Upper lobe of right lung (tissue), 1 donor: ENCODE measurements around the gene UFSP2. TPM values are rescaled to one million over a fixed set of nuclear protein-coding genes. Genes with fewer than 3 reads are reported as not detected.

Experiments
- ATAC-seq: fragments of 200-7000 bp; cut with Tn5 transposase; one replicate; pipeline ENCODE4 v1.9.1; 2020; ENCODE audit warnings: mild to moderate bottlenecking, moderate library complexity
- DNase-seq: peaks from one replicate; pipeline ENCODE4 v3.0.0-alpha.2; 2020
- H3K27ac ChIP-seq: fragments of 200-600 bp; one replicate; pipeline ENCODE4 v1.8.0; 2022
- H3K27me3 ChIP-seq: fragments of 200-600 bp; one replicate; pipeline ENCODE4 v1.8.0; 2022; ENCODE audit warnings: mild to moderate bottlenecking
- H3K36me3 ChIP-seq: fragments of 200-600 bp; one replicate; pipeline ENCODE4 v1.8.0; 2022
- H3K4me1 ChIP-seq: fragments of 200-600 bp; one replicate; pipeline ENCODE4 v1.8.0; 2022
- H3K4me3 ChIP-seq: fragments of 200-600 bp; one replicate; pipeline ENCODE4 v1.8.0; 2022; ENCODE audit warnings: mild to moderate bottlenecking
- H3K9me3 ChIP-seq: fragments of 200-600 bp; one replicate; pipeline ENCODE4 v1.8.0; 2022
- intact Hi-C: fragments of 100-400 bp; cut with DNase I; formaldehyde crosslinking; loops from one replicate; pipeline ENCODE4 v1.11.0; 2022
- long read RNA-seq: library from polyadenylated mRNA; unstranded; transcript quantifications from one replicate; pipeline ENCODE4 v2.0.0, GENCODE V29; 2021
- total RNA-seq: library from RNA; stranded (reverse); fragmentation: NEBNext Ultra II Directional; extraction: Animal tissue kit (Norgen Biotek cat#: 25700); gene quantifications from one replicate; pipeline ENCODE4 v1.2.1, GENCODE V29; 2021
- TF ChIP-seq, protein P1 (sequence below): fragments of 200-600 bp; IDR thresholded peaks from one replicate; pipeline ENCODE4 v1.8.0; 2022; ENCODE audit warnings: antibody characterized with exemption
- donor health status: DM: no; HTN: yes; CAD: no; lungs with severe emphysema.

UFSP2 gene, protein sequence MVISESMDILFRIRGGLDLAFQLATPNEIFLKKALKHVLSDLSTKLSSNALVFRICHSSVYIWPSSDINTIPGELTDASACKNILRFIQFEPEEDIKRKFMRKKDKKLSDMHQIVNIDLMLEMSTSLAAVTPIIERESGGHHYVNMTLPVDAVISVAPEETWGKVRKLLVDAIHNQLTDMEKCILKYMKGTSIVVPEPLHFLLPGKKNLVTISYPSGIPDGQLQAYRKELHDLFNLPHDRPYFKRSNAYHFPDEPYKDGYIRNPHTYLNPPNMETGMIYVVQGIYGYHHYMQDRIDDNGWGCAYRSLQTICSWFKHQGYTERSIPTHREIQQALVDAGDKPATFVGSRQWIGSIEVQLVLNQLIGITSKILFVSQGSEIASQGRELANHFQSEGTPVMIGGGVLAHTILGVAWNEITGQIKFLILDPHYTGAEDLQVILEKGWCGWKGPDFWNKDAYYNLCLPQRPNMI
- total RNA-seq = 36.8 TPM
- long read RNA-seq, transcript UFSP2-201 (12 exons, 1,630 nt) = major isoform, 40 of 51 reads
- long read RNA-seq, partial matches to known transcripts = 2 of 51 reads
- long read RNA-seq, other reads (novel, unspliced or antisense) = 6 of 51 reads

DNA sequence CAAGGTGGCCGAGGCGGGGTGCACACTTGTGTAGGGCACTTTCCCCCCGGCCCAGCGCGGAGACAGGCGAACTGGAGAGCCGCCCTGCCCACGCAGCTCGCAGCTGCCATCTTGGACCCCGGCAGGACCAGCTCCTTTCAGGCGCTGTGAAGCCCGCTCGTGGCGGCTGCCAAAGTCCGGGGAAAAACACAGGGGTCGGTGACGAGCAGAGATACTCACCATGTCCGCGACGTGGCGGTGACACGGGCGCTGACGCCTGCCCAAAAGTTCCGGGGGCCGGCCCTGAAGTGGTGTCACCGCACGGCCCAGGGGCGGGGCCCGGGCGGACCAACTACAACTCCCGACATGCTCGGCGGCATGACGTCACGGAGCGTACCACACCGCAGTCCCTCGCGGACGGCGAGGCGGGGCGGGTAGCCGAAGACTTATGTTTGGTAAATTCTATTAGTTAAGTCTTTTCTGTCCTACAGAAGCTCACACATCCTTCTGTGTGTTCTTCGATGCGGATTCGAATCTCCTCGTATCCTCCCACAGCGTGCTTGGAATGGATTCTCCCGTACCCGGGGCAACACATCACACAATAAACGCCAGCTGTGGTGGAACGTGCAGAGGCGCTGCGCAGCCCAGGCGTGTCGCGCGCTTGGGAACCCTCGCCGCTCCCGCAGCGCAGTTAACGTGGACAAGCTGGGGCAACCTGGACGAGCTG, at the start of gene UFSP2:
Gene UFSP2 (minus strand): TSS at position 318 of the 706 bp plus-strand sequence. CDS start 96 bp downstream, at position 222.
- Histone ChIP-seq H3K27me3 (no peaks in the 10 kb centered on the region), H3K27ac (peak within 1 kb of the TSS; percentile 99), H3K4me3 (peak within 1 kb of the TSS; percentile 79), H3K4me1 (peaks cover 17% of the 10 kb centered on the region), H3K9me3 (no peaks in the 10 kb centered on the region), H3K36me3 (peaks cover 12% of the 10 kb centered on the region)
- TF ChIP-seq, protein P1, sequence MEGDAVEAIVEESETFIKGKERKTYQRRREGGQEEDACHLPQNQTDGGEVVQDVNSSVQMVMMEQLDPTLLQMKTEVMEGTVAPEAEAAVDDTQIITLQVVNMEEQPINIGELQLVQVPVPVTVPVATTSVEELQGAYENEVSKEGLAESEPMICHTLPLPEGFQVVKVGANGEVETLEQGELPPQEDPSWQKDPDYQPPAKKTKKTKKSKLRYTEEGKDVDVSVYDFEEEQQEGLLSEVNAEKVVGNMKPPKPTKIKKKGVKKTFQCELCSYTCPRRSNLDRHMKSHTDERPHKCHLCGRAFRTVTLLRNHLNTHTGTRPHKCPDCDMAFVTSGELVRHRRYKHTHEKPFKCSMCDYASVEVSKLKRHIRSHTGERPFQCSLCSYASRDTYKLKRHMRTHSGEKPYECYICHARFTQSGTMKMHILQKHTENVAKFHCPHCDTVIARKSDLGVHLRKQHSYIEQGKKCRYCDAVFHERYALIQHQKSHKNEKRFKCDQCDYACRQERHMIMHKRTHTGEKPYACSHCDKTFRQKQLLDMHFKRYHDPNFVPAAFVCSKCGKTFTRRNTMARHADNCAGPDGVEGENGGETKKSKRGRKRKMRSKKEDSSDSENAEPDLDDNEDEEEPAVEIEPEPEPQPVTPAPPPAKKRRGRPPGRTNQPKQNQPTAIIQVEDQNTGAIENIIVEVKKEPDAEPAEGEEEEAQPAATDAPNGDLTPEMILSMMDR = no peak
- DNase-seq (peak; percentile 92), ATAC-seq (peak; percentile 96)
- intact Hi-C loops = no loop called here

DNA sequence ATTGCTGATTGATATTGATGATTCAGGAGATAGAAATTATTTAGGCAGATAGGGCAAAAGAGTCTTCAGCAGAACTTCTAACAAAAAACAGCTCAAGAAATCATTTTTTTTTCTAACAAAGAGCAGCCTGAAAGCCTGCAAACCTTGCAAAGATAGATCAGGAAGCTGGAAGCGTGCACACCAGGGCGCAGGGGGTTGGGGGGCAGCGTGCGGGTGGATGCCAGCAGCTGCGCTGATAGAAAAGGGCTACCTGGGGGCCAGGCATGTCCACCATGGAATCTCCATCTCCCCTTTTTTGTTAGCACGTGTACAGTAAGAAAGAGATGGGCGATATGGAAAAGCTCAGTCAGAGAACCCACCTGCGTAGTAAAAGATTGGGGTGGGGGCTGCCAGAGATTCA, 47.5 kb upstream of the UFSP2 start:
- TF ChIP-seq, protein P1 = no peak
- Histone ChIP-seq H3K36me3 (no peaks in the 10 kb centered on the region), H3K4me3 (no peak overlapping the region), H3K27ac (no peak overlapping the region), H3K9me3 (no peaks in the 10 kb centered on the region), H3K27me3 (no peaks in the 10 kb centered on the region), H3K4me1 (peaks cover 9% of the 10 kb centered on the region)
- ATAC-seq (no peak), DNase-seq (no peak)
- intact Hi-C loops = loop anchor here (10.0 kb wide), 1 partner anchor 122 kb away; no protein-coding TSS in a partner anchor

DNA sequence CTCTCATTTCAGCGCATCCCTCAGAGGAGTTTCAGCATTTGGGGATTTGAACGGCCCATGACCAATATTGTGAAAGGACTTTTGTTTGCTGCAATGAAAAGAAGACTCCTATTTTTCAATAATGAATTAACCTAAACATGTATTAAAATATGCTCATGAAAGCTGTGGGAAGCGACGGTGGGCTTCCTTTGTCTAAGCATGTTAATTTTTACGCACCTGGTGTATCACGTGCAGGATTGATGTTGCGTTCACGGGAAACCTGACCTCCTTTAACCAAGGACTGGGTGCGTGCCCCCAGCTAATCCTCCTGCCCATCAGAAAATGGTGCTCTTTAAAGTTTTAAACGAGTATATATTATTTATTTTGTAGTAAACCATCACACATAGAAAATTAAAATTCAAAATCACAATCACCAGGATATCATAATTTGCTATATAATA, 46.4 kb upstream of the UFSP2 start:
- Histone ChIP-seq H3K4me3 (peak overlapping the region; percentile 67), H3K9me3 (no peaks in the 10 kb centered on the region), H3K36me3 (no peaks in the 10 kb centered on the region), H3K4me1 (peaks cover 9% of the 10 kb centered on the region), H3K27me3 (no peaks in the 10 kb centered on the region), H3K27ac (no peak overlapping the region)
- intact Hi-C loops = loop anchor here (10.0 kb wide), 1 partner anchor 123 kb away; no protein-coding TSS in a partner anchor
- DNase-seq (no peak), ATAC-seq (no peak)
- TF ChIP-seq, protein P1 = no peak

DNA sequence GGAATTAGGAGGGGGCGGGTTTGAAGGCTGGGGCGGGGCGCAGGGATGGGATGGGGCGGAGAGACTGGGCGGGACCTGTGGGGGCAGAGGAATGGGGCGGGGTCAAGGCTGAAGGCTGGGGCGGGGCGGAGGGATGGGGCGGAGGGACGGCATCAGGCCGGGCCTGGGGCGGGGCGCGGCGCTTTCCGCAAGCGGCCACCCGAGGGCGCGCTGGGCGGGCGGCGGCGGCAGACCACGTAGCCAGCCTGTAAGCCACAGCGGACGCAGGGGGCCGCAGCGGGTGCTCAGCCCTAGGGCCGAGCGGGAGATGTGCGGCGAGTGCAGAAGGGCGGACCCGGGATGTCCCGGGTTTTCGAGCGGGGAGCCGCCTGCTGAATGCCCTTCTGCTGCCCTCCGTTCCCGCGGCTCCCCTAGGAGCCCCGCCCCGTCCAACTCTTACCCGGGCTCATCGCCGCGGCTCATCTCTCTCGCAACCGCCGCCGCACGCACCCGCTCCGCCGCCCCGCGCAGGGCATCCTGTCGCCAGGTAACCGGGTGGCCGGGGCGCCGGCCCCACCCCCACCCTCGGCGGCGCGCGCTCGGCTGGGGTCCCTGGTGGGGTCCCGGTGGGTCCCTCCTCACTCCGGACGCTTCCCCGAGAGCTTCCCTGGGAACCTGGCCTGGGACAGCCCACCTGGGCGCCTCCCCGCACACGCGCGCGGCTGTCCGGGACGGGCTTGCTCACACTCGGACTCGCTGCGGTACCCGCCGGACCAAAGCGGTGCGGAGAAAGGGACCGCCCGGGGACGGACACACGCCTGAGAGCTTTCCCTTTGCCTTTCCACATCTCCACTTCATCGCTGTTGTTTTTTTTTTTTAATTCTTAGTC, 45.7 kb upstream of the UFSP2 start, which contains the start of gene CCDC110:
Gene CCDC110 (minus strand): TSS at position 499 of the 868 bp plus-strand sequence. CDS start 50 bp downstream, at position 449.
- intact Hi-C loops = loop anchor here (10.0 kb wide), 1 partner anchor 123 kb away; no protein-coding TSS in a partner anchor
- peak; percentile 99 for ATAC-seq
- TF ChIP-seq, protein P1 = peak; percentile 64
- Histone ChIP-seq H3K36me3 (no peaks in the 10 kb centered on the region), H3K9me3 (no peaks in the 10 kb centered on the region), H3K27me3 (no peaks in the 10 kb centered on the region), H3K27ac (peak within 1 kb of the TSS; percentile 61), H3K4me1 (peaks cover 9% of the 10 kb centered on the region), H3K4me3 (peak within 1 kb of the TSS; percentile 67)
- peak; percentile 96 for DNase-seq
